Cardiac fibroblast (primary cell): ENCODE measurements around the gene FAM228A.

Source experiments
- DNase-seq, 2 donors: peaks; one replicate each; pipeline versions ENCODE4 v3.0.0 to v3.0.0-alpha.2; 2010; ENCODE audit warnings: low read depth in 2 of 2
- H3K4me3 ChIP-seq, 2 donors: replicated peaks in 1 of 2; 1 replicate in 1 of 2; 2 replicates in 1 of 2; pipeline ENCODE4 v1.5.1; 2011; ENCODE audit warnings: low read depth in 2 of 2, low read length in 2 of 2, mild to moderate bottlenecking in 2 of 2, moderate library complexity in 1 of 2
- CTCF ChIP-seq: IDR thresholded peaks from one replicate; pipeline ENCODE4 v1.5.1; 2011; ENCODE audit warnings: low read depth, mild to moderate bottlenecking, low read length, inconsistent platforms

FAM228A gene

GRCh38 chr2:24203029-24203786 is 28.4 kb downstream of the FAM228A start:
- no peak overlapping the region for H3K4me3 ChIP-seq
- no peak for DNase-seq
- no peak for TF ChIP-seq CTCF

GRCh38 chr2:24203787-24204150 is 28.9 kb downstream of the FAM228A start:
- DNase-seq = no peak
- H3K4me3 ChIP-seq = no peak overlapping the region
- no peak for TF ChIP-seq CTCF

- no peak for DNase-seq
- TF ChIP-seq CTCF = no peak
These were observed 29.7 kb downstream of the FAM228A start for GRCh38 chr2:24204505-24204904.

GRCh38 chr2:24205131-24205530 is 30.3 kb downstream of the FAM228A start:
- no peak for DNase-seq
- no peak overlapping the region for H3K4me3 ChIP-seq
- TF ChIP-seq CTCF = no peak

More at GRCh38 chr2:24204505-24204904, 29.7 kb downstream of the FAM228A start:
- no peak overlapping the region for H3K4me3 ChIP-seq

GRCh38 chr2:24206242-24206641 is 31.4 kb downstream of the FAM228A start:
- no peak for TF ChIP-seq CTCF
- DNase-seq = no peak
- H3K4me3 ChIP-seq = no peak overlapping the region

- TF ChIP-seq CTCF = no peak
- no peak overlapping the region for H3K4me3 ChIP-seq
- DNase-seq = no peak
These were observed 31.9 kb downstream of the FAM228A start for GRCh38 chr2:24206714-24207113.

- TF ChIP-seq CTCF = no peak
- no peak for DNase-seq
- H3K4me3 ChIP-seq = no peak overlapping the region
These were observed 32.5 kb downstream of the FAM228A start for GRCh38 chr2:24207359-24207758.
